Measurements from ENCODE around the gene CDCA5.

- TF ChIP-seq CTCF (IDR thresholded peaks at IDR 0.05; ENCODE audit: insufficient read depth, low read length, poor library complexity, severe bottlenecking) (no peak), EZH2phosphoT487 (conservative IDR thresholded peaks at IDR 0.05; ENCODE audit: low read length) (no peak)
These were observed 20.8 kb upstream of the CDCA5 start for GRCh38 chr11:65104628-65105027.

Data from SU-DHL-6 (cell line).